ENCODE measurements around the gene ATXN7L2.

DNA sequence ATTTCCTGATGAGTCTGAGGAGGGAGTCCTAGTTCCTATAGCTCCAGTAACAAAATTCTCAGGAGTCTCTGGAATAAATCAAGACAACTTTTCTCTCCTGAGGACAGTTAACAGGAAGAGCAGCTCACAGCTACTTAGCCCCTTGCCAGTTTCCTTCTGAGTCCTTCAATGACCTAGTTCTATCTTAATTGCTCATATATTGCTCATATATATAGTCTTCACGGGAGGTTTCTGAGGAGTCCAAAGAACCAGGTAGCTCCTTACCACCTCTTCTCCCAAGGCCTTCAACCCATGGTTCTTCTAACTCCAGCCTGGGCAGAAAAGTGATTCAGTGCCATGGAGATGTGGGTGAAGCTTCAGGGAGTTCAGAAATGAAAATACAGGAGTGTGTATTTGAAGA, 21.3 kb downstream of the ATXN7L2 start:
- TF ChIP-seq, protein P1, sequence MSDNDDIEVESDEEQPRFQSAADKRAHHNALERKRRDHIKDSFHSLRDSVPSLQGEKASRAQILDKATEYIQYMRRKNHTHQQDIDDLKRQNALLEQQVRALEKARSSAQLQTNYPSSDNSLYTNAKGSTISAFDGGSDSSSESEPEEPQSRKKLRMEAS (IDR thresholded peaks at IDR 0.05): no peak
- TF ChIP-seq, protein P2, sequence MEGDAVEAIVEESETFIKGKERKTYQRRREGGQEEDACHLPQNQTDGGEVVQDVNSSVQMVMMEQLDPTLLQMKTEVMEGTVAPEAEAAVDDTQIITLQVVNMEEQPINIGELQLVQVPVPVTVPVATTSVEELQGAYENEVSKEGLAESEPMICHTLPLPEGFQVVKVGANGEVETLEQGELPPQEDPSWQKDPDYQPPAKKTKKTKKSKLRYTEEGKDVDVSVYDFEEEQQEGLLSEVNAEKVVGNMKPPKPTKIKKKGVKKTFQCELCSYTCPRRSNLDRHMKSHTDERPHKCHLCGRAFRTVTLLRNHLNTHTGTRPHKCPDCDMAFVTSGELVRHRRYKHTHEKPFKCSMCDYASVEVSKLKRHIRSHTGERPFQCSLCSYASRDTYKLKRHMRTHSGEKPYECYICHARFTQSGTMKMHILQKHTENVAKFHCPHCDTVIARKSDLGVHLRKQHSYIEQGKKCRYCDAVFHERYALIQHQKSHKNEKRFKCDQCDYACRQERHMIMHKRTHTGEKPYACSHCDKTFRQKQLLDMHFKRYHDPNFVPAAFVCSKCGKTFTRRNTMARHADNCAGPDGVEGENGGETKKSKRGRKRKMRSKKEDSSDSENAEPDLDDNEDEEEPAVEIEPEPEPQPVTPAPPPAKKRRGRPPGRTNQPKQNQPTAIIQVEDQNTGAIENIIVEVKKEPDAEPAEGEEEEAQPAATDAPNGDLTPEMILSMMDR (IDR thresholded peaks at IDR 0.05; ENCODE audit: low read depth, low read length, missing input control): no peak
- TF ChIP-seq RAD21 (IDR thresholded peaks at IDR 0.05) (no peak), TAF1 (conservative IDR thresholded peaks at IDR 0.05) (no peak), HNF4A (conservative IDR thresholded peaks at IDR 0.05) (no peak), YY1 (IDR thresholded peaks at IDR 0.05) (no peak), RXRA (IDR thresholded peaks at IDR 0.05) (no peak), GABPA (IDR thresholded peaks at IDR 0.05 in 1 of 2, conservative IDR thresholded peaks at IDR 0.05 in 1 of 2) (no peak), EGR1 (IDR thresholded peaks at IDR 0.05; ENCODE audit: low read depth in 2 of 2) (no peak), JUND (IDR thresholded peaks at IDR 0.05) (no peak), FOXA1 (IDR thresholded peaks at IDR 0.05) (no peak)
- TF ChIP-seq, protein P3, sequence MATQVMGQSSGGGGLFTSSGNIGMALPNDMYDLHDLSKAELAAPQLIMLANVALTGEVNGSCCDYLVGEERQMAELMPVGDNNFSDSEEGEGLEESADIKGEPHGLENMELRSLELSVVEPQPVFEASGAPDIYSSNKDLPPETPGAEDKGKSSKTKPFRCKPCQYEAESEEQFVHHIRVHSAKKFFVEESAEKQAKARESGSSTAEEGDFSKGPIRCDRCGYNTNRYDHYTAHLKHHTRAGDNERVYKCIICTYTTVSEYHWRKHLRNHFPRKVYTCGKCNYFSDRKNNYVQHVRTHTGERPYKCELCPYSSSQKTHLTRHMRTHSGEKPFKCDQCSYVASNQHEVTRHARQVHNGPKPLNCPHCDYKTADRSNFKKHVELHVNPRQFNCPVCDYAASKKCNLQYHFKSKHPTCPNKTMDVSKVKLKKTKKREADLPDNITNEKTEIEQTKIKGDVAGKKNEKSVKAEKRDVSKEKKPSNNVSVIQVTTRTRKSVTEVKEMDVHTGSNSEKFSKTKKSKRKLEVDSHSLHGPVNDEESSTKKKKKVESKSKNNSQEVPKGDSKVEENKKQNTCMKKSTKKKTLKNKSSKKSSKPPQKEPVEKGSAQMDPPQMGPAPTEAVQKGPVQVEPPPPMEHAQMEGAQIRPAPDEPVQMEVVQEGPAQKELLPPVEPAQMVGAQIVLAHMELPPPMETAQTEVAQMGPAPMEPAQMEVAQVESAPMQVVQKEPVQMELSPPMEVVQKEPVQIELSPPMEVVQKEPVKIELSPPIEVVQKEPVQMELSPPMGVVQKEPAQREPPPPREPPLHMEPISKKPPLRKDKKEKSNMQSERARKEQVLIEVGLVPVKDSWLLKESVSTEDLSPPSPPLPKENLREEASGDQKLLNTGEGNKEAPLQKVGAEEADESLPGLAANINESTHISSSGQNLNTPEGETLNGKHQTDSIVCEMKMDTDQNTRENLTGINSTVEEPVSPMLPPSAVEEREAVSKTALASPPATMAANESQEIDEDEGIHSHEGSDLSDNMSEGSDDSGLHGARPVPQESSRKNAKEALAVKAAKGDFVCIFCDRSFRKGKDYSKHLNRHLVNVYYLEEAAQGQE (IDR thresholded peaks at IDR 0.05): no peak
- TF ChIP-seq, protein P4, sequence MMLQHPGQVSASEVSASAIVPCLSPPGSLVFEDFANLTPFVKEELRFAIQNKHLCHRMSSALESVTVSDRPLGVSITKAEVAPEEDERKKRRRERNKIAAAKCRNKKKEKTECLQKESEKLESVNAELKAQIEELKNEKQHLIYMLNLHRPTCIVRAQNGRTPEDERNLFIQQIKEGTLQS (IDR thresholded peaks at IDR 0.05): no peak
- TF ChIP-seq, protein P5, sequence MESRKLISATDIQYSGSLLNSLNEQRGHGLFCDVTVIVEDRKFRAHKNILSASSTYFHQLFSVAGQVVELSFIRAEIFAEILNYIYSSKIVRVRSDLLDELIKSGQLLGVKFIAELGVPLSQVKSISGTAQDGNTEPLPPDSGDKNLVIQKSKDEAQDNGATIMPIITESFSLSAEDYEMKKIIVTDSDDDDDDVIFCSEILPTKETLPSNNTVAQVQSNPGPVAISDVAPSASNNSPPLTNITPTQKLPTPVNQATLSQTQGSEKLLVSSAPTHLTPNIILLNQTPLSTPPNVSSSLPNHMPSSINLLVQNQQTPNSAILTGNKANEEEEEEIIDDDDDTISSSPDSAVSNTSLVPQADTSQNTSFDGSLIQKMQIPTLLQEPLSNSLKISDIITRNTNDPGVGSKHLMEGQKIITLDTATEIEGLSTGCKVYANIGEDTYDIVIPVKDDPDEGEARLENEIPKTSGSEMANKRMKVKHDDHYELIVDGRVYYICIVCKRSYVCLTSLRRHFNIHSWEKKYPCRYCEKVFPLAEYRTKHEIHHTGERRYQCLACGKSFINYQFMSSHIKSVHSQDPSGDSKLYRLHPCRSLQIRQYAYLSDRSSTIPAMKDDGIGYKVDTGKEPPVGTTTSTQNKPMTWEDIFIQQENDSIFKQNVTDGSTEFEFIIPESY (IDR thresholded peaks at IDR 0.05): no peak

All from liver (tissue), 3 donors.